ENCODE results near the gene GPRC5D.

GPRC5D gene

GRCh38 chr12:12903642-12904609 is 48.0 kb downstream of the GPRC5D start:
- Histone ChIP-seq H3K79me2 (ENCODE audit: insufficient read depth, low read length) (no peaks in the 10 kb centered on the region), H3F3A (ENCODE audit: low read depth) (no peaks in the 10 kb centered on the region), H4K20me1 (ENCODE audit: insufficient read depth, low read length, poor library complexity, severe bottlenecking) (no peaks in the 10 kb centered on the region), H3K27me3 (ENCODE audit: insufficient read depth, low read length, poor library complexity, severe bottlenecking) (peaks cover 4% of the 10 kb centered on the region), H3K4me1 (ENCODE audit: insufficient read depth, low read length, poor library complexity, severe bottlenecking) (peaks cover 3% of the 10 kb centered on the region), H3K4me3 (ENCODE audit: low read length, poor library complexity, severe bottlenecking) (no peak overlapping the region), H2AFZ (ENCODE audit: low read length) (no peak overlapping the region), H3K36me3 (ENCODE audit: insufficient read depth, low read length) (no peaks in the 10 kb centered on the region), H3K9me2 (replicated peaks; ENCODE audit: low read depth, low read length) (no peaks in the 10 kb centered on the region), H3K4me2 (ENCODE audit: low read depth, low read length, poor library complexity, severe bottlenecking) (no peak overlapping the region), H3K9me3 (ENCODE audit: insufficient read depth, low read depth, low read length) (no peaks in the 10 kb centered on the region), H3K9ac (ENCODE audit: low read depth, low read length, poor library complexity, severe bottlenecking) (no peak overlapping the region)
- TF ChIP-seq CTCF (conservative IDR thresholded peaks at IDR 0.05; ENCODE audit: low read length) = no peak
- TF ChIP-seq EZH2phosphoT487 (IDR thresholded peaks at IDR 0.05; ENCODE audit: borderline replicate concordance) = no peak

GRCh38 chr12:12902036-12902435 is 49.9 kb downstream of the GPRC5D start:
- Histone ChIP-seq H3K4me2 (ENCODE audit: low read depth, low read length, poor library complexity, severe bottlenecking) (no peak overlapping the region), H3F3A (ENCODE audit: low read depth) (no peaks in the 10 kb centered on the region), H3K4me1 (ENCODE audit: insufficient read depth, low read length, poor library complexity, severe bottlenecking) (no peaks in the 10 kb centered on the region), H3K4me3 (ENCODE audit: low read length, poor library complexity, severe bottlenecking) (no peak overlapping the region), H3K79me2 (ENCODE audit: insufficient read depth, low read length) (no peaks in the 10 kb centered on the region), H3K27me3 (ENCODE audit: insufficient read depth, low read length, poor library complexity, severe bottlenecking) (peaks cover 4% of the 10 kb centered on the region), H3K9me3 (ENCODE audit: insufficient read depth, low read depth, low read length) (no peaks in the 10 kb centered on the region), H3K9ac (ENCODE audit: low read depth, low read length, poor library complexity, severe bottlenecking) (no peak overlapping the region), H4K20me1 (ENCODE audit: insufficient read depth, low read length, poor library complexity, severe bottlenecking) (no peaks in the 10 kb centered on the region), H3K9me2 (replicated peaks; ENCODE audit: low read depth, low read length) (no peaks in the 10 kb centered on the region), H3K36me3 (ENCODE audit: insufficient read depth, low read length) (no peaks in the 10 kb centered on the region), H2AFZ (ENCODE audit: low read length) (no peak overlapping the region)
- no peak for TF ChIP-seq EZH2phosphoT487 (IDR thresholded peaks at IDR 0.05; ENCODE audit: borderline replicate concordance)
- TF ChIP-seq CTCF (conservative IDR thresholded peaks at IDR 0.05; ENCODE audit: low read length) = no peak

- H3K4me1 ChIP-seq (ENCODE audit: insufficient read depth, low read length, poor library complexity, severe bottlenecking) = no peaks in the 10 kb centered on the region
- H3K9me2 ChIP-seq (replicated peaks; ENCODE audit: low read depth, low read length) = no peaks in the 10 kb centered on the region
- H3K36me3 ChIP-seq (ENCODE audit: insufficient read depth, low read length) = no peaks in the 10 kb centered on the region
- no peaks in the 10 kb centered on the region for H4K20me1 ChIP-seq (ENCODE audit: insufficient read depth, low read length, poor library complexity, severe bottlenecking)
- peaks cover 4% of the 10 kb centered on the region for H3K27me3 ChIP-seq (ENCODE audit: insufficient read depth, low read length, poor library complexity, severe bottlenecking)
- no peak overlapping the region for H2AFZ ChIP-seq (ENCODE audit: low read length)
- no peak for TF ChIP-seq CTCF (conservative IDR thresholded peaks at IDR 0.05; ENCODE audit: low read length)
- no peak for TF ChIP-seq EZH2phosphoT487 (IDR thresholded peaks at IDR 0.05; ENCODE audit: borderline replicate concordance)
- H3F3A ChIP-seq (ENCODE audit: low read depth) = no peaks in the 10 kb centered on the region
- no peaks in the 10 kb centered on the region for H3K79me2 ChIP-seq (ENCODE audit: insufficient read depth, low read length)
- no peak overlapping the region for H3K4me2 ChIP-seq (ENCODE audit: low read depth, low read length, poor library complexity, severe bottlenecking)
- no peak overlapping the region for H3K4me3 ChIP-seq (ENCODE audit: low read length, poor library complexity, severe bottlenecking)
- H3K9ac ChIP-seq (ENCODE audit: low read depth, low read length, poor library complexity, severe bottlenecking) = no peak overlapping the region
- H3K9me3 ChIP-seq (ENCODE audit: insufficient read depth, low read depth, low read length) = no peaks in the 10 kb centered on the region
Observed at GRCh38 chr12:12901158-12901791, 50.7 kb downstream of the GPRC5D start.

Data from Loucy (cell line).